Dendritic cell treated with granulocyte-macrophage colony-stimulating factor and Interleukin-4, amounts not matched to agents 40 ng/mL and 50 ng/mL, for 4 days (primary cell): Measurements from ENCODE around the gene KDM4F.
A peak's percentile ranks its signal among the peaks of the same experiment; 100 is the strongest.

Experiments
- H3K27ac Mint-ChIP-seq: one replicate; pipeline ENCODE4 v1.8.0; 2022; ENCODE audit warnings: mild to moderate bottlenecking, mixed read lengths
- H3K27me3 Mint-ChIP-seq: one replicate; pipeline ENCODE4 v1.8.0; 2022; ENCODE audit warnings: mild to moderate bottlenecking, mixed read lengths
- H3K36me3 Mint-ChIP-seq: one replicate; pipeline ENCODE4 v1.8.0; 2022; ENCODE audit warnings: low read depth, mixed read lengths
- H3K4me1 Mint-ChIP-seq: one replicate; pipeline ENCODE4 v1.8.0; 2022; ENCODE audit warnings: low read depth, mixed read lengths
- H3K4me3 Mint-ChIP-seq: one replicate; pipeline ENCODE4 v1.8.0; 2022; ENCODE audit warnings: mild to moderate bottlenecking, moderate library complexity, mixed read lengths
- H3K9me3 Mint-ChIP-seq: one replicate; pipeline ENCODE4 v1.8.0; 2022; ENCODE audit warnings: mixed read lengths
- intact Hi-C: fragments of 100-400 bp; cut with micrococcal nuclease; formaldehyde crosslinking; loops from one replicate; pipeline ENCODE4 v1.15.0; 2022

KDM4F gene

DNA sequence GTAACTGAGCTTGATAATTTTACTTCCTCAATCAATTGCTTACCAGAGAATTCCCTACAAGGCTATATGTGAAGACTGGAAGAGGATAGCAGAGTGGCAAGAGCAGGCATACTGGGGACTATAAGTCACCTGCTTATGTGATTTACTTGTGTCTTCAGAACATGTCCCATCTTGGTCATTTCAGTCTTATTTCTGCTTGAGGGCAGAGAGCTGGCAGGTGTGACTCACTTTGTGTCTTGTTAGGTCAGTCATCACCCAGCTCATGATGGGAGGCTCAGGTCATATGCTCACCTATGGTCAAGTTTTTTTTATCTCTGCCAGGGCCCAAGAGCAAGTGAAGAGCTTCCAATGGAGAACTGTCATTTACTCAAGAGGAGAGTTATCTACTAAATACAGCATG is 23.7 kb downstream of the KDM4F start:
- intact Hi-C loops, result loop anchor here (10.0 kb wide), 1 partner anchor 1352 kb away; no protein-coding TSS in a partner anchor
- H3K27me3 Mint-ChIP-seq, result peaks cover under 1% of the 10 kb centered on the region
- peaks cover 18% of the 10 kb centered on the region for H3K4me1 Mint-ChIP-seq
- no peak overlapping the region for H3K4me3 Mint-ChIP-seq
- H3K36me3 Mint-ChIP-seq, result peaks cover 9% of the 10 kb centered on the region
- no peak overlapping the region for H3K27ac Mint-ChIP-seq
- H3K9me3 Mint-ChIP-seq, result no peaks in the 10 kb centered on the region

- Mint-ChIP-seq H3K4me1 (peaks cover 13% of the 10 kb centered on the region), H3K9me3 (no peaks in the 10 kb centered on the region), H3K27ac (no peak overlapping the region), H3K27me3 (peaks cover 11% of the 10 kb centered on the region), H3K4me3 (no peak overlapping the region), H3K36me3 (peaks cover 7% of the 10 kb centered on the region)
- intact Hi-C loops, result loop anchor here (10.0 kb wide), 1 partner anchor 1350 kb away; no protein-coding TSS in a partner anchor
Observed at GRCh38 chr11:95074792-95075563, 25.8 kb downstream of the KDM4F start.

DNA sequence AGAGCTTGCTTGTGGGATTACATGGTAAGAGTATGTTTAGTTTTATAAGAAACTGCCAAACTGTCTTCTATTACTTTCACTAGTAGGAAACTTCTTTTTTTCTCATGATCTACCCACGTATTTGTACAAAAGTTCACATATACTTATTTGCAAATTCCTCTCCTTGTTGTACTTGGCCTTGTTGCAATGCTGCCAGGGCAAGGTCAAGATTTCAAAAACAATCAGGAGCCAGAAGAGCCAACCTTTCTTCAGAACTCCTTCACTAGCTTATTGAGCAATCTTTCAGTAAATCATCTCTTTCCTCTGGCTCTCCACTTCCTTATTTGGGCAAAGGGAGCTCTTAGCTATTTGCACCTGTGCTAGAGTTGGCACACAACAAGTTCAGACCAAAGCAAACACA is 27.2 kb downstream of the KDM4F start:
- Mint-ChIP-seq H3K27me3 (peaks cover 11% of the 10 kb centered on the region), H3K4me3 (no peak overlapping the region), H3K9me3 (no peaks in the 10 kb centered on the region), H3K27ac (no peak overlapping the region), H3K4me1 (peaks cover 8% of the 10 kb centered on the region), H3K36me3 (no peaks in the 10 kb centered on the region)
- intact Hi-C loops, result loop anchor here (10.0 kb wide), 1 partner anchor 1348 kb away; no protein-coding TSS in a partner anchor

DNA sequence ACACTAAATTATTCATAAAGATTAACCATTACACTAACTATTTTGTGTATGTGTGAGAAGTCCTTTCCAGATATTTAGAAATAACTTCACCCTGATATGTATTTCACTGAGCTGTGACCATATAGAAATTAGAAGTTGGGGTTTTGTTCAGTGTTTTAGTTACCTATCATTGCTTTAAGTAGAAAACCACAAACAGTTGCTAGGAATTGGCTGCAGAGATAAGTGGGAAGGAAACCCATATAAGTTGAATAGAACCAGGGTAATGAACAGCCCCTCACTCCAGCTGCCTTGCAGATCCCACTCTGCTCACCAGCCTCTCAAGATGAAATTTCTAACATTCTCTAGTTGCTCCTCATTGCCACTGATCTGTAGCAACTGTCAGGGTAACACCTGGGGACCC is 27.8 kb downstream of the KDM4F start:
- Mint-ChIP-seq H3K27ac (no peak overlapping the region), H3K9me3 (no peaks in the 10 kb centered on the region), H3K4me3 (no peak overlapping the region), H3K4me1 (peaks cover 8% of the 10 kb centered on the region), H3K27me3 (peaks cover 11% of the 10 kb centered on the region), H3K36me3 (no peaks in the 10 kb centered on the region)
- intact Hi-C loops, result loop anchor here (10.0 kb wide), 1 partner anchor 1348 kb away; no protein-coding TSS in a partner anchor

DNA sequence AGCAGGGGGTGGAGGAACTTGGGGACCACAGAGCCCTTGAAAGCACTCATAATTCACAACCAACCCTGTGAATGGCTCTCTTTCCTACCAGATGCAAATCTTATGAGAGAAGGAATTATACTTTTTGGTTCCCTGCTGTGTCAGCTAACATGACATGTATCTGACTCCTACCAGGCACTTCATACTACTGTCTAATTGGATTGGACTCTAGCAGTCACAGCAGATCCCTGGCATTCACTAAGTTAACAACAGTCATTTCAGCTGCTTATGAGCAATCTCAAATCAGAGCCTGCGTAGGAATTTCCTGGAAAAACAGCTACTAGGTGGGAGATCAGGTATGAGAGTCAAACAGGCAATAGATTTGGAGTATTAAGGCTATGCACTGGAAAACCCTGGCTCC is 29.3 kb downstream of the KDM4F start:
- H3K4me1 Mint-ChIP-seq, result peaks cover 8% of the 10 kb centered on the region
- no peak overlapping the region for H3K4me3 Mint-ChIP-seq
- intact Hi-C loops, result loop anchor here (10.0 kb wide), 1 partner anchor 1346 kb away; no protein-coding TSS in a partner anchor

DNA sequence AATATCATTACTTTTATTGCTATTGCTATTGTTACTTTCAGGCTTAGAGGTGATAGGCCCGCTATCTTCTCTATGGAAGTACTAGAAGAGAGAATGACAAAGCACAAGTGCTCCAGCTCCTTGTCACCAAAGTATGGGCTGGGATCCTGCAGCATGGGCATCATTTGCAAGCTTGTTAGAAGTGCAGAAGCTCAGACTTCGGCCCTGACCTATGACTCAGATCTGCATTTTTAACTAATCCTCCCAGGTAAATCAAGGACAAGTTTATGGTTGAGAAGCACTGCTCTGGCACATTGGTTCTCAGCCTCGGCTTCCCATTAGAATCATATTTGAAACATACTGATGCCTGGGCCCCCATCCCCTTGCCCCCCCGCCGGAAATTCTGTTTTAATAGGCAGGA is 31.8 kb downstream of the KDM4F start:
- intact Hi-C loops, result no loop called here
- H3K27ac Mint-ChIP-seq, result no peak overlapping the region
- no peaks in the 10 kb centered on the region for H3K36me3 Mint-ChIP-seq
- H3K4me1 Mint-ChIP-seq, result peaks cover 7% of the 10 kb centered on the region
- H3K4me3 Mint-ChIP-seq, result no peak overlapping the region
- H3K27me3 Mint-ChIP-seq, result peaks cover 13% of the 10 kb centered on the region
- H3K9me3 Mint-ChIP-seq, result no peaks in the 10 kb centered on the region

More for the DNA sequence above, 29.3 kb downstream of the KDM4F start:
- Mint-ChIP-seq H3K36me3 (no peaks in the 10 kb centered on the region), H3K27me3 (peaks cover 13% of the 10 kb centered on the region), H3K9me3 (no peaks in the 10 kb centered on the region), H3K27ac (no peak overlapping the region)

- intact Hi-C loops, result no loop called here
- no peaks in the 10 kb centered on the region for H3K36me3 Mint-ChIP-seq
Observed at GRCh38 chr11:95081412-95081811, 32.2 kb downstream of the KDM4F start.

DNA sequence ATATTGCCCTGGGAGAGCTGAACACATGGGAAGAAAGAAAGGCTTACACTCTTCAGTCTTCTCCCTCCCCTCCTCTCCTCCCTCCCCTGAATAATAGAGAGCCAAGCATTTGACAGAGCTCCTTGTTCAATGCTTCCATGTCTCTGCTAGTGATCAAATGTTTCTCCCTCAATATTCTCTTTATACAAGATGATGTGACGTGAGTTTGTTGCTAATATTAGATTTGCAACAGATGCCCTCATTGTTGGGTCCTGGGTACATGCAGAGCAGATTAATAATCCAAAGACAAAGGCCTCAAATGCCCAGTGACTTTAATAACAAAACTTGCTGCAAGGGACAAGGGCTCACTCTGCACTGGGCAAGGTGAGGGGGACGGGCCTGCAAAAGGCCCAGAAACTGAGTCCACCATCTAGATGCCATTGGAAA is 33.4 kb downstream of the KDM4F start:
- Mint-ChIP-seq H3K4me3 (no peak overlapping the region), H3K4me1 (no peaks in the 10 kb centered on the region), H3K27ac (no peak overlapping the region), H3K36me3 (no peaks in the 10 kb centered on the region), H3K27me3 (peaks cover 13% of the 10 kb centered on the region), H3K9me3 (no peaks in the 10 kb centered on the region)
- intact Hi-C loops, result no loop called here

More at GRCh38 chr11:95081412-95081811, 32.2 kb downstream of the KDM4F start:
- Mint-ChIP-seq H3K4me3 (no peak overlapping the region), H3K27me3 (peaks cover 13% of the 10 kb centered on the region), H3K4me1 (peaks cover 3% of the 10 kb centered on the region), H3K27ac (no peak overlapping the region), H3K9me3 (no peaks in the 10 kb centered on the region)

DNA sequence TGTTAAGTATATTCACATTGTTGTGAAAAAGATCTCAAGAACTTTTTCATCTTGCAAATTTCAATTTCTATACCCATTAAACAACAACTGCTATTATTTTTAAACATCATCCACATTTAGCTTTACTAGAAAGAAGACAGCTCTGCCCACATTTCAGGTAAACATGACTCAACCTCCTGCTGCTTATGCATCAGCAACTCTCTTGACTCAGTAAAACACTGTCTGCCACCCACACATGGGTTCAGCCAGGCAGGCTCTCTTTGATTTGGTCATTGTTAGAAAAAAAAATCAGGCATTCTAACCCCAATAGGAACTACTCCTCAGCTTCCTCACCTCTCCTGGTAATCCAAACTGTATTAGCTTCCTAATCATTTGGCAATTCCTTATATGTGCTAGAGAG is 35.3 kb downstream of the KDM4F start:
- intact Hi-C loops, result no loop called here
- no peaks in the 10 kb centered on the region for H3K36me3 Mint-ChIP-seq
- H3K4me3 Mint-ChIP-seq, result no peak overlapping the region
- peaks cover 7% of the 10 kb centered on the region for H3K27me3 Mint-ChIP-seq
- H3K4me1 Mint-ChIP-seq, result peaks cover 11% of the 10 kb centered on the region
- H3K27ac Mint-ChIP-seq, result no peak overlapping the region
- no peaks in the 10 kb centered on the region for H3K9me3 Mint-ChIP-seq

GRCh38 chr11:95085117-95085816 is 36.0 kb downstream of the KDM4F start:
- intact Hi-C loops, result loop anchor here (5.0 kb wide), 1 partner anchor 617 kb away; no protein-coding TSS in a partner anchor
- Mint-ChIP-seq H3K9me3 (no peaks in the 10 kb centered on the region), H3K27me3 (peaks cover 6% of the 10 kb centered on the region), H3K27ac (no peak overlapping the region), H3K4me1 (peaks cover 13% of the 10 kb centered on the region), H3K4me3 (no peak overlapping the region), H3K36me3 (no peaks in the 10 kb centered on the region)

- H3K9me3 Mint-ChIP-seq, result no peaks in the 10 kb centered on the region
- intact Hi-C loops, result loop anchor here (5.0 kb wide), 1 partner anchor 616 kb away; no protein-coding TSS in a partner anchor
- H3K36me3 Mint-ChIP-seq, result no peaks in the 10 kb centered on the region
- H3K27me3 Mint-ChIP-seq, result peaks cover 13% of the 10 kb centered on the region
- peaks cover 19% of the 10 kb centered on the region for H3K4me1 Mint-ChIP-seq
- H3K4me3 Mint-ChIP-seq, result no peak overlapping the region
- H3K27ac Mint-ChIP-seq, result no peak overlapping the region
Observed at GRCh38 chr11:95086151-95086550, 36.9 kb downstream of the KDM4F start.

- Mint-ChIP-seq H3K4me1 (peaks cover 19% of the 10 kb centered on the region), H3K27ac (no peak overlapping the region), H3K4me3 (no peak overlapping the region), H3K36me3 (no peaks in the 10 kb centered on the region), H3K27me3 (peaks cover 20% of the 10 kb centered on the region), H3K9me3 (no peaks in the 10 kb centered on the region)
- intact Hi-C loops, result loop anchor here (5.0 kb wide), 1 partner anchor 615 kb away; no protein-coding TSS in a partner anchor
Observed at GRCh38 chr11:95086836-95087570, 37.8 kb downstream of the KDM4F start.

DNA sequence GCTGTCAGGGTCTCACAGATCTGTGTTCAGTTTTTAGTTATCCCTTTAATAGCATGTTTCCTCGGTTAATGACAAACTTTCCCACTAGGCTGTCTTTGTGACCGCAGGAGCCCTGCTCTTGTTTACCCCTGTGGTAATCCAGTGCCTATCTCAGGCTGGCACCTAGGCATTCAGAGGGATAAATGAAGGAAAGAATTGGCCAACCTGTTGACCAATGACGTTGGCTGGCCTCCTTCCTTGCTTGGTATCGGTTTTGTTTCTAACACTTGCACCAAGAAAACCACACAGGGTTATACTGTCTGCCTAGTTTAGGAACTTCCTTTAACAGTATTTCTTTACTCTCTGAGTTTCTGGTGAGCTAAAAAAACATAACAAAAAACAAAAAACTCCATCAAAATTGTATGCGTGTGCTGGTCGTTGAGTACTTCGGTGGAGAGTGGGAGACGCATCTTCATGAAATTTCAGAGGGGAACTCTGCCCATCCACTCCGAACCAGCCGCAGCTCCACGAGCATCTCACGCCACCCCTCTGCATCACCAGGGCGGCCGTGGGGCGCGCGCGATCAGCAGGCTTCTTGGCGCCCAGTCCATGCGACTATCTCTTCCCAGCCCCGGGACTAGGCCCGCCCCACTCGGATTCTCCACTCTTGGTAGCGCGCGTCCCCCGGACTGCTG is 39.9 kb downstream of the KDM4F start:
- H3K36me3 Mint-ChIP-seq, result no peaks in the 10 kb centered on the region
- no peaks in the 10 kb centered on the region for H3K9me3 Mint-ChIP-seq
- peaks cover 27% of the 10 kb centered on the region for H3K27me3 Mint-ChIP-seq
- H3K27ac Mint-ChIP-seq, result peak overlapping the region; percentile 92
- peaks cover 26% of the 10 kb centered on the region for H3K4me1 Mint-ChIP-seq
- peak overlapping the region; percentile 92 for H3K4me3 Mint-ChIP-seq
- intact Hi-C loops, result loop anchor here (2.0 to 5.0 kb wide), 2 partner anchors 20 to 613 kb away; no protein-coding TSS in a partner anchor
